HUES64 (cell line): ENCODE results near the gene GPLD1. TPM values are rescaled to one million over a fixed set of nuclear protein-coding genes. Genes with fewer than 3 reads are reported as not detected.

Experiments used
- H3K27ac ChIP-seq: 2 replicates; pipeline ENCODE4 v1.7.0; 2013; ENCODE audit warnings: low read depth, low read length, inconsistent platforms
- H3K27me3 ChIP-seq: 2 replicates; pipeline ENCODE4 v1.6.1; 2013; ENCODE audit warnings: mild to moderate bottlenecking, low read length; ENCODE audit not compliant: insufficient read depth
- H3K36me3 ChIP-seq: 2 replicates; pipeline ENCODE4 v1.6.1; 2013; ENCODE audit warnings: mild to moderate bottlenecking, low read length; ENCODE audit not compliant: insufficient read depth
- H3K4me1 ChIP-seq: 2 replicates; pipeline ENCODE4 v1.6.1; 2013; ENCODE audit warnings: mild to moderate bottlenecking, low read length, moderate library complexity; ENCODE audit not compliant: insufficient read depth
- H3K4me3 ChIP-seq: 2 replicates; pipeline ENCODE4 v1.5.1; 2013; ENCODE audit warnings: mild to moderate bottlenecking, low read length, moderate library complexity
- H3K9ac ChIP-seq: 2 replicates; pipeline ENCODE4 v1.6.1; 2013; ENCODE audit warnings: mild to moderate bottlenecking, low read depth, low read length
- H3K9me3 ChIP-seq: 2 replicates; pipeline ENCODE4 v1.6.1; 2013; ENCODE audit warnings: low read depth, low read length; ENCODE audit not compliant: insufficient read depth
- WGBS: fragments of 150-250, 120-280 bp; methylation state at CpG from one replicate; pipeline ENCODE4 v1.1.7; 2013; ENCODE audit warnings: missing lambda C conversion rate; 5-methylcytosine and 5-hydroxymethylcytosine counted together
- polyA plus RNA-seq, 2 experiments: library from polyadenylated mRNA; stranded (reverse); fragments of 50-300 nt; gene quantifications; one replicate each; pipeline ENCODE4 v1.2.3, GENCODE V29; 2013

Gene GPLD1
- polyA plus RNA-seq (2013, experiment 1 of 2): 4.2 TPM
- polyA plus RNA-seq (2013, experiment 2 of 2): 3.0 TPM

- H3K27ac ChIP-seq: no peak within 1 kb of the TSS
- 90% methylated on average over 6 of the region's 6 CpGs for WGBS
Observed at GRCh38 chr6:24489470-24489869, at the start of gene GPLD1. GPLD1 (minus strand) TSS chr6:24489578; CDS start chr6:24489511, 67 bp downstream.

GRCh38 chr6:24537771-24538385 is 48.5 kb upstream of the GPLD1 start:
- Histone ChIP-seq H3K27ac (no peak overlapping the region), H3K9me3 (no peaks in the 10 kb centered on the region), H3K27me3 (no peaks in the 10 kb centered on the region), H3K4me3 (no peak overlapping the region), H3K4me1 (no peaks in the 10 kb centered on the region), H3K9ac (no peak overlapping the region), H3K36me3 (no peaks in the 10 kb centered on the region)
- WGBS: 94% methylated on average over 7 of the region's 8 CpGs

More at GRCh38 chr6:24489470-24489869, at the start of gene GPLD1:
- Histone ChIP-seq H3K9me3 (no peaks in the 10 kb centered on the region), H3K4me1 (no peaks in the 10 kb centered on the region), H3K4me3 (no peak within 1 kb of the TSS), H3K27me3 (peaks cover 12% of the 10 kb centered on the region), H3K9ac (no peak within 1 kb of the TSS), H3K36me3 (no peaks in the 10 kb centered on the region)

GRCh38 chr6:24537082-24537699 is 47.8 kb upstream of the GPLD1 start:
- no peaks in the 10 kb centered on the region for H3K4me1 ChIP-seq
- no peak overlapping the region for H3K27ac ChIP-seq
- H3K4me3 ChIP-seq: no peak overlapping the region
- WGBS: 93% methylated on average over 8 of the region's 8 CpGs
- H3K9ac ChIP-seq: no peak overlapping the region
- no peaks in the 10 kb centered on the region for H3K36me3 ChIP-seq
- H3K27me3 ChIP-seq: no peaks in the 10 kb centered on the region
- no peaks in the 10 kb centered on the region for H3K9me3 ChIP-seq

- H3K4me3 ChIP-seq: no peak overlapping the region
- no peaks in the 10 kb centered on the region for H3K27me3 ChIP-seq
- H3K27ac ChIP-seq: no peak overlapping the region
- H3K36me3 ChIP-seq: no peaks in the 10 kb centered on the region
- H3K9me3 ChIP-seq: no peaks in the 10 kb centered on the region
- 88% methylated on average over 4 of the region's 4 CpGs for WGBS
- no peak overlapping the region for H3K9ac ChIP-seq
- no peaks in the 10 kb centered on the region for H3K4me1 ChIP-seq
Observed at GRCh38 chr6:24536466-24536865, 47.1 kb upstream of the GPLD1 start.

GRCh38 chr6:24535210-24535609 is 45.8 kb upstream of the GPLD1 start:
- H3K4me3 ChIP-seq: no peak overlapping the region
- H3K27me3 ChIP-seq: no peaks in the 10 kb centered on the region
- H3K9ac ChIP-seq: no peak overlapping the region
- 94% methylated on average over 2 of the region's 3 CpGs for WGBS
- no peaks in the 10 kb centered on the region for H3K9me3 ChIP-seq
- no peaks in the 10 kb centered on the region for H3K4me1 ChIP-seq
- no peaks in the 10 kb centered on the region for H3K36me3 ChIP-seq
- no peak overlapping the region for H3K27ac ChIP-seq

GRCh38 chr6:24534329-24534728 is 45.0 kb upstream of the GPLD1 start:
- H3K9me3 ChIP-seq: no peaks in the 10 kb centered on the region
- H3K27ac ChIP-seq: no peak overlapping the region
- 91% methylated on average over 5 of the region's 5 CpGs for WGBS
- H3K27me3 ChIP-seq: no peaks in the 10 kb centered on the region
- no peak overlapping the region for H3K4me3 ChIP-seq
- no peak overlapping the region for H3K9ac ChIP-seq
- no peaks in the 10 kb centered on the region for H3K4me1 ChIP-seq
- H3K36me3 ChIP-seq: no peaks in the 10 kb centered on the region

GRCh38 chr6:24529985-24530384 is 40.6 kb upstream of the GPLD1 start:
- H3K36me3 ChIP-seq: no peaks in the 10 kb centered on the region

GRCh38 chr6:24524805-24525204 is 35.4 kb upstream of the GPLD1 start:
- H3K27me3 ChIP-seq: no peaks in the 10 kb centered on the region
- 54% methylated on average over 5 of the region's 5 CpGs for WGBS
- H3K9ac ChIP-seq: no peak overlapping the region
- no peak overlapping the region for H3K27ac ChIP-seq
- no peaks in the 10 kb centered on the region for H3K9me3 ChIP-seq
- no peaks in the 10 kb centered on the region for H3K36me3 ChIP-seq
- no peak overlapping the region for H3K4me3 ChIP-seq
- no peaks in the 10 kb centered on the region for H3K4me1 ChIP-seq

More at GRCh38 chr6:24529985-24530384, 40.6 kb upstream of the GPLD1 start:
- 97% methylated on average over 1 of the region's 1 CpG for WGBS
- Histone ChIP-seq H3K27ac (no peak overlapping the region), H3K9me3 (no peaks in the 10 kb centered on the region), H3K9ac (no peak overlapping the region), H3K4me3 (no peak overlapping the region), H3K27me3 (no peaks in the 10 kb centered on the region), H3K4me1 (no peaks in the 10 kb centered on the region)

- no peak overlapping the region for H3K27ac ChIP-seq
- 88% methylated on average over 3 of the region's 3 CpGs for WGBS
- no peak overlapping the region for H3K9ac ChIP-seq
Observed at GRCh38 chr6:24524329-24524728, 35.0 kb upstream of the GPLD1 start.

GRCh38 chr6:24522228-24523176 is 33.1 kb upstream of the GPLD1 start:
- Histone ChIP-seq H3K36me3 (no peaks in the 10 kb centered on the region), H3K4me1 (no peaks in the 10 kb centered on the region), H3K27ac (no peak overlapping the region), H3K27me3 (no peaks in the 10 kb centered on the region), H3K4me3 (no peak overlapping the region), H3K9ac (no peak overlapping the region), H3K9me3 (no peaks in the 10 kb centered on the region)
- 82% methylated on average over 13 of the region's 13 CpGs for WGBS

More at GRCh38 chr6:24524329-24524728, 35.0 kb upstream of the GPLD1 start:
- Histone ChIP-seq H3K36me3 (no peaks in the 10 kb centered on the region), H3K9me3 (no peaks in the 10 kb centered on the region), H3K27me3 (no peaks in the 10 kb centered on the region), H3K4me1 (no peaks in the 10 kb centered on the region), H3K4me3 (no peak overlapping the region)
